ENCODE data around the gene KLLN.
"Not testable (repeated sequence)": the region's sequence is repeated elsewhere in the genome, so short reads cannot be mapped to it uniquely, and the experiment has no call there.

KLLN gene, protein sequence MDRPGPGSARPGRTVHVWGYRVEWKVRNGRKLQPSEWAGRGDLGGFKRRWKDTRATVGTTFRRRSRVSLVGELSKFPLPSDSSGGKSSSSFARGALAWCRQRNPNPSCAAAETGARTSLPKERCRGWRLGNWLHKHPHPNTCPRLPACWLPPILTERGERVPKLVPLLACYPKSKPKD

DNA sequence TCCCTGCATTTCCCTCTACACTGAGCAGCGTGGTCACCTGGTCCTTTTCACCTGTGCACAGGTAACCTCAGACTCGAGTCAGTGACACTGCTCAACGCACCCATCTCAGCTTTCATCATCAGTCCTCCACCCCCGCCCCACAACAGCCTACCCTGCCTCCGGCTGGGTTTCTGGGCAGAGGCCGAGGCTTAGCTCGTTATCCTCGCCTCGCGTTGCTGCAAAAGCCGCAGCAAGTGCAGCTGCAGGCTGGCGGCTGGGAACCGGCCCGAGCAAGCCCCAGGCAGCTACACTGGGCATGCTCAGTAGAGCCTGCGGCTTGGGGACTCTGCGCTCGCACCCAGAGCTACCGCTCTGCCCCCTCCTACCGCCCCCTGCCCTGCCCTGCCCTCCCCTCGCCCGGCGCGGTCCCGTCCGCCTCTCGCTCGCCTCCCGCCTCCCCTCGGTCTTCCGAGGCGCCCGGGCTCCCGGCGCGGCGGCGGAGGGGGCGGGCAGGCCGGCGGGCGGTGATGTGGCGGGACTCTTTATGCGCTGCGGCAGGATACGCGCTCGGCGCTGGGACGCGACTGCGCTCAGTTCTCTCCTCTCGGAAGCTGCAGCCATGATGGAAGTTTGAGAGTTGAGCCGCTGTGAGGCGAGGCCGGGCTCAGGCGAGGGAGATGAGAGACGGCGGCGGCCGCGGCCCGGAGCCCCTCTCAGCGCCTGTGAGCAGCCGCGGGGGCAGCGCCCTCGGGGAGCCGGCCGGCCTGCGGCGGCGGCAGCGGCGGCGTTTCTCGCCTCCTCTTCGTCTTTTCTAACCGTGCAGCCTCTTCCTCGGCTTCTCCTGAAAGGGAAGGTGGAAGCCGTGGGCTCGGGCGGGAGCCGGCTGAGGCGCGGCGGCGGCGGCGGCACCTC, at the start of gene KLLN, which contains the start of gene PTEN:
TSS of gene KLLN (minus strand) at position 481 of the 891 bp plus-strand sequence. CDS start 1,046 bp downstream, outside the sequence.
TSS of gene PTEN (plus strand) at position 573 of the 891 bp plus-strand sequence. CDS start 845 bp downstream, outside the sequence.
- FAIRE-seq, result no peak

DNA sequence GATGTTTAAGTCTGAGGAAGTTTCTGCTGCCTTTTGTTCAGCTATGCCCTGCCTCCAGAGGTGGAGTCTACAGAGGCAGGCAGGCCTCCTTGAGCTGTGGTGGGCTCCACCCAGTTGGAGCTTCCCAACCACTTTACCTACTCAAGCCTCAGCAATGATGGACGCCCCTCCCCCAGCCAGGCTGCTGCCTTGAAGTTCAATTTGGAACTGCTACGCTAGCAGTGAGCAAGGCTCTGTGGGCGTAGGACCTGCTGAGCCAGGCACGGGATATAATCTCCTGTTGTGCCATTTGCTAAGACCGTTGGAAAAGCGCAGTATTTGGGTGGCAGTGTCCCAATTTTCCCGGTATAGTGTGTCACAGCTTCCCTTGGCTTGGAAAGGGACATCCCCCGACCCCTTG, 40.1 kb upstream of the KLLN start:
- FAIRE-seq, result not testable (repeated sequence)

DNA sequence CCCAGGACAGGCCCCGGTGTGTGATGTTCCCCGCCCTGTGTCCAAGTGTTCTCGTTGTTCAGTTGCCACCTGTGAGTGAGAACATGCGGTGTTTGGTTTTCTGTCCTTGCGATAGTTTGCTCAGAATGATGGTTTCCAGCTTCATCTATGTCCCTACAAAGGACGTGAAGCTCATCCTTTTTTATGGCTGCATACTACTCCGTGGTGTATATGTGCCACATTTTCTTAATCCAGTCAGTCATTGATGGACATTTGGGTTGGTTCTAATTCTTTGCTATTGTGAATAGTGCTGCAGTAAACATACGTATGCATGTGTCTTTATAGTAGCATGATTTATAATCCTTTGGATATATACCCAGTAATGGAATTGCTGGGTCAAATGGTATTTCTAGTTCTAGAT, 34.6 kb upstream of the KLLN start:
- not testable (repeated sequence) for FAIRE-seq

DNA sequence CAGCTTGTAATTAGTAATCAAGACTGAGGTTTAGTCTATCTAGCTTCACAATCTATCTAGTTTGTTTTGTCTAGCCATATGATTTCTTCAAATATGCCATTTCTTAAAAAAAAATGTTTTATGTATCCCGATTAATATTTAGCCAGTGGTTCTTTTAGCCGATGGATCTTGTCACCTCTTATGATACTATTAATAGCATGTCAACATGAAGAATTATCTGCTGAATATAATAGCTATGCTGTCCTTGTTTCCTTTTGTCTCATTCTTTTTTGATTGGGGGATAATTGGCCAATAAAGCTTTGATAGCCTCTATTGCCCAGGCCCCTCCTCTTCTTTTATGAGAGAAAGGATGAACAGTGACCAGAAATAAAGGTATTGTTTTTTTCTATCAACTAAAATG, 32.9 kb upstream of the KLLN start:
- FAIRE-seq, result peak; percentile 9

DNA sequence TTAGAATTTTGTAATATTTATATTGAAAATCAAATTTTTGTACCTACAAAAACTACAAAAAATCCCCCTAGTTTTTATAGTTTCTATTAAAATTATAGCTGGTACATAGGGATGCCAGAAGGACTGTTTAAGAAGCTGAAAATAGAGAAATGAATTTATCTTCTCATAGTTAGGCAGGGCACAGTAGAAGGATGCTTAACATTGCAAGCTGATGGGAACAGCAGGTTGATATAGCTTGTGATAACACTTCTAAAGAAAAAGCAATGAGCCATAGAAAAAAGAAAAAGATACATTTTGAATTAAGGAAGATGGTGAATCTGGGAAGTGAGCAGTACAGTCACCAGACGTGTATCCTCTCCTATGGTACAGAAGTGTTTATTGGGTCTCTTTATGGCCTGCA, 32.1 kb upstream of the KLLN start:
- FAIRE-seq, result no peak

DNA sequence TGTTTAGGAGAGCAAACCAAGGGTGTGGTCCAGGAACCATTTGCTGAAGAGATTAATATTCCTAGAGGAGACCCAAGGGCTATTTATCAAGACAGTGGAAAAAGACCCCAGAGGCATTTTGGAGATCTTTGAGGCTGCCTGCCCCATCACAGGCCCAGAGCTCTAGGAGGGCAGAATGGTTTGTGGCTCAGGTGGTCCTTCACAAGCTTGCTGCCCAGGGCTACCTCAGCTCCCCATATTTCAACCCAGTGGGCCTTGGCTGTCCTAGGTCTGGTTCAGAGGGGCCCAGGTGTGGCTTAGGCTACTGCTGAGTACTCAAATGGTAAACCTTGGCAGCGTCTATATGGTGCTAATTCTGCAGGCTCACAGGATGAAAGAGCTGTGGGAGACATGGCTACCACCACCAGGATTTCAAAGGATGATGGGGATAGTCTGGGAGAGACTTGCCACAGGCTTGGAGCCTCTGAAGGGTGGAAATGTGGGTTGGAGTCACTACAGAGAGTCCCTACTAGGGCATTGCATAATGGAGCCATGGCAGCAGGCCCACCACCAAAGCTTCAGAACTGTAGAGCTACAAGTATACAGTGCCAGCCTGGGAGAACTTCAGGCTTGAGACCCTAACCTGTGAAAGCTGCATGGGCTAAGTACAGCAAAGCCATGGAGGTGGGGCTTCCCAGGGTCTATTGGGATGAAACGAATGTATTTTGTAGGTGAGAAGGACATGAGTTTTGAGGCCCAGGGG, 24.4 kb upstream of the KLLN start:
- FAIRE-seq, result no peak

DNA sequence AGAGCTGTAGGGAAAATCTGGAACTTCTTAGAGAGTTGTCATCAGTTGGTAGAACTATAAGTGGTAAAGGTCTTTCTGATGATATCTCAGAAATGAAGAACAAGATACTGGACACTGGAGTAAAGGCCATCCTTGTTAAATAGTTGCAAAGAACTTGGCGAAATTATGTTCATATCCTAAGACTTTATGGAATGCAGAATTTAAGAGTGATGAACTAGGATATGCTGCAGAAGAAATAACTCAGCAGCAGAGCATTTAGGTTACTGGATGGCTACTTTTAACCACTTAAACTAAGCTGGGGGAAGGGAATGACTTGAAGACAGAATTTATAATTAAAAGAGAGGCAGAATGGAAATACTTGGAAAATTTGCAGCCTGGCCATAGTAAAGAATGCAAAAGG, 23.8 kb upstream of the KLLN start:
- no peak for FAIRE-seq

DNA sequence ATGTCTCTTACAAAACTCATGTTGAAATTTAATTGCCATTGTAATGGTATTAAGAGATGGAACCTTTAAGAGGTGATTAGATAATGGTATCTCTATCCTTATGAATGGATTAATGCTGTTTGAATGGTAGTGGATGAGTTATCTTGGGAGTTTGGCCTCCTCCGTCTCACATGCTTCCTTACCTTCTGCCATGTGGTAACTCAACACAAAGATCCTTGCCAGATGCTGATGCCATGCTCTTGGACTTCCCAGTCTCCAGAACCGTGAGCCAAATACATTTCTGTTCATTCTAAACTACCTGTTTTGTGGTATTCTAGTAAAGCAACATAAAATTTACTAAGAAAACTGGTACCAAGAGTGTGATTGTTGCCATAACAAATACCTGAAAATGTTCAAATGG, 23.3 kb upstream of the KLLN start:
- no peak for FAIRE-seq

DNA sequence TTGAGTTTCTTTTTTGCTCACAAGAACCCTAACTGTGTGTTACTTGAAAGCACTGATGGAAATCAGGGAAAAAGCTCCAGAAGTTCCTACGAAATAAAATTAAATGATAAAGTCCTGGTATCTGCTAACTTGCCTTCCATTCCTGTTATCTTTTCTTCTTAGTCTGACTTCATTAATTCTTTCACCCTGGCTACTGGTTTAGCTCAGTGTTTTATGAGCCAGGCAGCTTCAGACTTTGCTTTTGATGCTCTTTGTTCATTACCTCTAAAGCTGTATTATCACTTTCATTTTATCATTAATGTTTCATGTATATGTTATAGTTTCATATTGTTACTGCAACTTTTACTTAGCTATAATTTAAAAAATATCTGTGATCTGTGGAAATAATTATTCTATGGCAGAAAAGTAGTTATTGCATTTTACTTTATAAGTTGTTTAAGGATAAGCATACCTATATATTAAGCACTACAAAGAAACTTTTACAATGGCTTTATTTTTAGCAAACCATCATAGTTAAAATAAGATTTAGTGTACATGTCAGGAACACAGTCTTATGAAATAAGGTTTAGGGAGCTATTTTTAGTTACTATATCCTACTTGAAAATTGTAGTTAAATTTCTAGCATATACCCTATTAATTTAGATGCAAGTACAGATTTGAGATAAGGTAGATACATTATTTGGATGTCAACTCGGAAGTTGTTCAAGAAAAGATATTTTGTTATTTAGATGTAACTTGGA, 19.4 kb upstream of the KLLN start:
- no peak for FAIRE-seq

DNA sequence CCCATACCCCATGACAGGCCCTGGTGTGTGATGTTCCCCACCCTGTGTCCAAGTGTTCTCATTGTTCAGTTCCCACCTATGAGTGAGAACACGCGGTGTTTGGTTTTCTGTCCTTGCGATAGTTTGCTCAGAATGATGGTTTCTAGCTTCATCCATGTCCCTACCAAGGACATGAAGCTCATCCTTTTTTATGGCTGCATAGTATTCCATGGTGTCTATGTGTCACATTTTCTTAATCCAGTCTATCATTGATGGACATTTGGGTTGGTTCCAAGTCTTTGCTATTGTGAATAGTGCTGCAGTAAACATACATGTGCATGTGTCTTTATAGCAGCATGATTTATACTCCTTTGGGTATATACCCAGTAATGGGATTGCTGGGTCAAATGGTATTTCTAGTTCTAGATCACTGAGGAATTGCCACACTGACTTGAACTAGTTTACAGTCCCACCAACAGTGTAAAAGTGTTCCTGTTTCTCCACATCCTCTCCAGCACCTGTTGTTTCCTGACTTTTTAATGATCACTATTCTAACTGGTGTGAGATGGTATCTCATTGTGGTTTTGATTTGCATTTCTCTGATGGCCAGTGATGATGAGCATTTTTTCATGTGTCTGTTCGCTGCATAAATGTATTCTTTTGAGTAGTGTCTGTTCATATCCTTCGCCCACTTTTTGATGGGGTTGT, 18.2 kb upstream of the KLLN start:
- not testable (repeated sequence) for FAIRE-seq

DNA sequence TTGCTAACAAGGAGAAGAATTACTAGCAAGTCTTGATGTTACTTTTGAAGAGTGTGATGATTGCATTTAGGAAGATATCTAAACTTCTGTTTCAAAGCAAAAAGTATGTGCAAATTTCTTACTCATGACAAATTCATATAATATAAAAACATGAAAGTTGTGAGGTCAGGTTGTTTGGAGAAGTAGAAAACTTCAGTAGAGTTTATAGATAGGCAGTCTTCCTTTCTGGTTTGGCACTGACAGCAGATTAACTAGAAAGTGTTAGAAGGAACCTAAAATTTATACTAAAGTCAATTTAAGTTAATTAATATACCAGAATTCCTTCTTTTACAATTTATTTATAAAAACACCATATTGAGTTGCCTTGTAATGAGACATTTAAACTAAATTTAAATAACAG, 17.0 kb upstream of the KLLN start:
- FAIRE-seq, result no peak

DNA sequence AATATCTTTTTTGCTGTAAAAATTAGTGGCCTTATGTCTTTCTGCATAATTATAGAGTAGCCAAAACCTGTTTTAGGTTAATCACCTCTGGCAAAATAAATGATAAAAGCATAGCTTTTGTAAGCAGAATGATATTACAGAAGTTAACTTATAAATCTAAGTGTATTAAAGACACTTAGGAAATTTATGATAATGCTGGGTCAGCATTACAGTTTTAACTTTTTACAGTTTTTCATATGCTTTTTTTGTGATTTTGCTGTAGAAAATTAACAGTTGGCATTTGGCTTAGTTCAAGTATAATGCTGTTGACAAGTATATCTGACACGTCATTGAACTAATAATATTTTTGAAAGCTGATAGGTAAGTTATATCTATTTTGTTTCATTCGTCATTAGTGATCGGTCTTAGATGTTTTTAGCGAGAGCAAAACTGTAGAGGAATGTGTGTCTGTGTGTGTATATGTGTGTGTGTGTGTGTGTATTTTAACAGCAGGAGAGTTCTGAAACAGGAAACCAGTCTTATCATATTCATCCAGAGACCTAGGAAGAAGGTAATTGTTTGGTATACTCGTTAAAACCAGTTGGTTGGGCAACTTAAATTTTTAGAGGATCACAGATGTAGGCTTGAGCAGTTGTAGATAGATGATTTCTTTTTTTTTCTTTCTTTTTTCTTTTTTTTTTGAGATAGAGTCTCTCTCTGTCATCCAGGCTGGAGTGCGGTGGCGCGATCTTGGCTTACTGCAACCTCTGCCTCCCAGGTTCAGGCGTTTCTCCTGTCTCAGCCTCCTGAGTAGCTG, 15.5 kb upstream of the KLLN start:
- FAIRE-seq, result peak; percentile 65

DNA sequence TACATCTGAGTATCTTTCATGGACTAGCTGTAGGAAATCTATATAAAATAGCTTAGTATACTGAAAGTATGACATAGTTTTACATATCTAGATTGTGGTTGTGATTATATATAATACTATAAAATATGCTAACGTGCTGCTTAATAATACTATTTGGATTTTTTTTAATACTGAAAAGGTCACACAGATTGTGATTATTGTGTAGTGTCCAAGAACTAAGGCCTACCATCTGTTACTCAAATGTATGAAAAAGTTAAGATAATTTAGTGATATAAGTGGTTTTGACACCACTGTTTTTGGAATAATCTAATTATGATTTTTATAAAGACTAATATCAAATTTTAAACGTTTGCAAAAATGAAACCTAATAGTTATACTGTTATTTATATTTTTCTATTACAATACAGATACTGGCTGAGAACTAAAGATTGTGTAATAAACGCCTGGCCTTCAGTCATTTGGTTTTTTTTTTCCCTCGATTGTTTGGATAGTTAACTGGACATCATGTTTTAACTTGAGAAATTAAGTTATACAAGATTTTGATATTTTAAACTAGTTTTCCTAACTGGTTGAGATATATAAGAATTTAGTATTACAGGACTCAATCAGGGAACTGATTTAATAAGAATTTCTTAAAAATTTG, 12.7 kb upstream of the KLLN start:
- peak; percentile 70 for FAIRE-seq

DNA sequence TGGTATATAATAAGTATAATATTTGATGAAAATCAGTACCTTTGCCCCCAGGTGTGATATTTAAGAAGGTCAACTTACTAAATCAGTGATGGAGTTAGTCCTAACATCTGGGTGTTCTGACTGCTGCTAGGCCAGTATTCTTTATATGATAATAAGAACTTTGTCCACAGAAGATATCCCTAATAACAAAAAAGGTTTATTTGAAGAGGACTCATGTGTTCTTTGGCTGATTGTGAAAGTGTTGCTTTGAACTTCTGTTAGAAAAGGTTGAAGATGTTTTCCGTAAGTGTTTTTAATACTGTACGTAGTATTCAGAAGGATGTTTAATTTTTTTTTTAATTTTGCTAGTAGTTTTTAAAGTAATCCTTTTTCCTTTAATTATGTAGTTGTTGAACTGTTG, 10.3 kb upstream of the KLLN start:
- FAIRE-seq, result peak; percentile 91

DNA sequence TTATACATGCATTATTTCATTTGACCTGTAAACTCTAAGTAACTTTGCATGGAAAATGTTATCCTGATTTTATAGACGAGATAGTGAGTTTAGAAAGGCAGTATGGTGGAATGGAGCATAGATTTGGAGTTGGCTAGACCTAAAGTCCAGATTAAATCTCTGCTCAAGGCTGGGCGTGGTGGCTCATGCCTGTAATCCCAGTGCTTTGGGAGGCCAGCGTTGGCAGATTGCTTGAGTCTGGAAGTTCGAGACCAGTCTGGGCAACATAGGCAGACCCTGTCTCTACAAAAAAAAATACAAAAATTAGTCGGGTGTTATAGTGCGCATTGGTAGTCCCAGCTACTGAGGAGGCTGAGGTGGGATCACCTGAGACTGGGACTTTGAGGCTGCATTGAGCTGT, 9.5 kb upstream of the KLLN start:
- FAIRE-seq, result no peak

DNA sequence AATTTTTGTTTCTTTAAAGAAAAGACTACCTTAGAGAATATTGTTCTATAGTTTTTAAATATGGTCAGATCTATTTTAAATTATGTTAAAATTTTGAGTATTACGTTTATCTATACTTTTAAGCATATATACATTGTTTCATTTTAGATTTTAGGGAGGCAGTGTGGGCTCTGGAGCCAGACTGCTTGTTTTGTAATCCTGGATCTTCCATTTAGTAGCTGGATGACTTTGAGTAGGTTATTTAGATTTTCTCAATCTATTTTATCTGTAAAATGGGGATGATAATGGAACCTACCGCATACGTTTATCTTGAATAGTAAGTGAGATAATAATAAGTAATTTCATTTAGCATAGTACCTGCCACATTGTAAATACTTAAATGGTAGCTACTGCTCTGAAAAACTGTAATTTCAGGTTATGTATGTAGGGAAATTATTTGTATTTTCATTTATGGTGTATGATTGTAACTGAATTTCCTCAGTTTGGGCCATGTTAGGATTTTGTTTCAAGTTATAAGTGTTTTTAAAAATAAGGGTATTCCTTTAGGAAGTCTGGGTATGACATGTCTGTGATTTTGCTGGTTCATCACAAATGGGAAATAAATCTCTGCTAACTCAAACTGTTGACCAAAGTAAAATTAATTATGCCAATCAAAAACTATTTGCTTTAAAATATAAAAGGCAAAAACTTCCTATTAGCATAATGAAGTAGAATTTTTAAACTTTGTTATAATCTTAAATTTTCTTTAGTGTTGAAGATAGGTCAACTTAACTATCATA, 6.6 kb upstream of the KLLN start:
- FAIRE-seq, result peak; percentile 76

DNA sequence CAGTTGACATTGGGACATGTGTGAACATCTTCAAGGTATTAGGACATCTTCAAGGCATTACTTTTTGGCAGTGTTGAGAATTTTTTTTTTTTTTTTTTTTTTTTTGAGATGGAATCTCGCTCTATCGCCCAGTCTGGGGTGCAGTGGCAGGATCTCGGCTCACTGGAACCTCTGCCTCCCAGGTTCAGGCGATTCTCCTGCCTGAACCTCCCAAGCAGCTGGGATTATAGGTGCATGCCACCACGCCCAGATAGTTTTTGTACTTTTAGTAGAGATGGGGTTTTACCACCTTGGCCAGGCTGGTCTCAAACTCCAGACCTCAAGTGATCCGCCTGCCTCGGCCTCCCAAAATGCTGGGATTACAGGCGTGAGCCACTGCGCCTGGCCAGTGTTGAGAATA, 5.8 kb upstream of the KLLN start:
- FAIRE-seq, result not testable (repeated sequence)

DNA sequence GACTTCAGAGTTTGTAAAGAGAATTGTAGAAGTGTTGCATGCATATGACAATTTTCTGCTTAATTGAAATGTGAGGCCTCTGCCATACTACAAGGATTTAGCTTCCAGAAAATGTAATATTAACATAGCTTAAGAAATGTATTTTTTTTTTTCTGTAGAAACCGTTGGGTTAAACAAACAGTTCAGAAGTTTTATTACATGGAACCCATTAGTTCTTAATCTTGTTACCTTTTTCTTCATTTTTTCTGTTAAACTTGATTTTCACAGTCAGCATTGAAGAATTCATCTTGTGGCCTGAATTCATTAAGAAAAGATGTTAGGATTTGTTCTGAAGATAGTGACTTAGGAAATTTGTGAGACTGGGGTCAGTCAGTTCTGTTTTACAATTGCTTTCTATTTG, 4.9 kb upstream of the KLLN start:
- no peak for FAIRE-seq

DNA sequence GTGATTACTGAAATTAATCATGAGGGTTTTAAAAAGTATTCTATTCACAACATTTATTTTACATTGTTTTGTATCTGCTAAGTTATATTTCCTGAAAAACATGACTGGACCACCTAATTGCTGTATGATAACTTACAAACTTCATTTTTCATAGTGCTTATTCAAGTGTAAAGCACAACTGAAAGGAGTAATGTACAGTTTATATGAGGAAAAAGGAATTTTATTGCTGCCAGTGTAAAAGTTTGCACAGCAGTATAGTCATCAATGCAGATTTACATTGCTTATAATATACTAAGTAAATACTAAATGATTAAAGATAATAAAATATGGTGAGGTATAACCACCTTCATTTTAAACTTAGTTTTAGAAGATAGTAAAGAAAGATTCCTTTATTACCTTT, 4.1 kb upstream of the KLLN start:
- FAIRE-seq, result no peak

DNA sequence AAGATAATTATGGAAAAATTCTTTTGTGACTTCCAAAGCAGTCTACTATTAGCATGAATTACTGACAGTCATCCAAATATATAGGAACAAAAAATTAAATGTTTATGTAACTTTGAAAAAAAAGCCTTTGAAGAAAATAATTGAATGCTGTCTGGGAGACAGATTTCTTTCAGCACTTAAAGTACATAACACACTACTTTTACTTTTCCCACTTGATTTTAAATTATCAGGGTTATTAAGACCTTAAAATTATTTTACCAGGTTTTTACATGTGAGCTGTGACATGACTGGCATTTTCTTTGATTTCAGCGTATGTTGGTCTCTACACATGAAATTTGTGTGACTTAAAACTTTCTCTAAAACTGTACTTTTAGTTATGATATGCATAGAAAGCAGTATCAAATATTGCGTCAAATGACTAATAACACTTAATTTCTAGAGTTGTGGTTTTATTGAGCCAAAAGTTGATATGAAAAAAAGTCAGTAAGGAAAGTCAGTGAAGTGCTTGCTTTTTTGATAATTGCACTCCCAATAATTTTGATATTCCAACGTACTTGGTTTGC, 3.2 kb upstream of the KLLN start:
- no peak for FAIRE-seq

Data from islet of Langerhans (tissue), 1 donor.